ENCODE measurements around the gene GFRAL. TPM values are rescaled to one million over a fixed set of nuclear protein-coding genes. Genes with fewer than 3 reads are reported as not detected.

The GFRAL gene
- total RNA-seq, 1 experiment from 2014 or later = not detected

DNA sequence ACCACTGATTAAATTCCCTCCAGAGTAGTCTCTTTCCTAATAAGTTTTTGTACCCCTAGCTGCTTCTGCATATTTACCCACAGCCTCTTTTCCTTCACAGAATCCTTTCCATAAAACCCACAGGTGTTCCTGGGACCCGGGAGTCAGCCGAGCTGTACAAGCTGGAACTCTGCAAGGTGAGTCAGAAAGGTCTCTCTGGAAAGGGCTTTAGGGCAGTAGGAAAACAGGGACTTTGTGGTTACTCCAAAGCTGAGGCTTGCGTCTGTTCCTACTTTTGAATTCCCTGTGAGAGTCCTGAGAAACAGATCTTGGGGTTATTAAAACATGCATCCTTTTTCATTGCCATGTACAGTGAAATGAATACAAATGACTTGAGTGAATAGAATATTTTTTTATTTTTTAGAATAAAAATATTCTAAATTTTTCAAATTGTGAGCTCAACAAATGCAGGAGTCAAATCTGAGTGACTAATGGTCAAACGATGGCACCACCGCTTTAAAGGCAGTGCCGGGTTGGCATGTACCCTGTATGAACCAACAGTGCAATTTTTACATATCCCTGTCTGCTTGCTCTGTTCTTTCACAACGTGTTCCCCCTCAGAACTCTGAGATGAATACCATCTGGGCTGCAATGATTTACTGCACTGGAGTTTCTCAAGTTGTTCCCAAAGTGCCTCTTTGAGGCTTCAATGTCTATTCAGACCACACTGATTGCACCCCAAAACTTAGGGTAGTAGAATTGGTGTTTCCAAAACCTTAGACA is 78.4 kb downstream of the GFRAL start:
- Histone ChIP-seq H3K27me3 (replicated peaks; ENCODE audit: control insufficient read depth, insufficient read depth, low read length) (no peaks in the 10 kb centered on the region), H3K9me3 (no peaks in the 10 kb centered on the region), H3K4me3 (ENCODE audit: low read depth, low read length) (no peak overlapping the region), H3K36me3 (ENCODE audit: control insufficient read depth, insufficient read depth, low read length) (no peaks in the 10 kb centered on the region), H3K4me1 (no peaks in the 10 kb centered on the region)
- TF ChIP-seq, protein P1, sequence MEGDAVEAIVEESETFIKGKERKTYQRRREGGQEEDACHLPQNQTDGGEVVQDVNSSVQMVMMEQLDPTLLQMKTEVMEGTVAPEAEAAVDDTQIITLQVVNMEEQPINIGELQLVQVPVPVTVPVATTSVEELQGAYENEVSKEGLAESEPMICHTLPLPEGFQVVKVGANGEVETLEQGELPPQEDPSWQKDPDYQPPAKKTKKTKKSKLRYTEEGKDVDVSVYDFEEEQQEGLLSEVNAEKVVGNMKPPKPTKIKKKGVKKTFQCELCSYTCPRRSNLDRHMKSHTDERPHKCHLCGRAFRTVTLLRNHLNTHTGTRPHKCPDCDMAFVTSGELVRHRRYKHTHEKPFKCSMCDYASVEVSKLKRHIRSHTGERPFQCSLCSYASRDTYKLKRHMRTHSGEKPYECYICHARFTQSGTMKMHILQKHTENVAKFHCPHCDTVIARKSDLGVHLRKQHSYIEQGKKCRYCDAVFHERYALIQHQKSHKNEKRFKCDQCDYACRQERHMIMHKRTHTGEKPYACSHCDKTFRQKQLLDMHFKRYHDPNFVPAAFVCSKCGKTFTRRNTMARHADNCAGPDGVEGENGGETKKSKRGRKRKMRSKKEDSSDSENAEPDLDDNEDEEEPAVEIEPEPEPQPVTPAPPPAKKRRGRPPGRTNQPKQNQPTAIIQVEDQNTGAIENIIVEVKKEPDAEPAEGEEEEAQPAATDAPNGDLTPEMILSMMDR (IDR thresholded peaks at IDR 0.05; ENCODE audit: insufficient read depth in 1 of 2, low read depth in 1 of 2, low read length in 1 of 2, severe bottlenecking in 1 of 2, unreplicated experiment in 1 of 2) = no peak
- no peak for DNase-seq
- ChIA-PET CTCF (no interaction called here), POLR2A (no interaction called here)
- intact Hi-C loops (cut with micrococcal nuclease; ENCODE audit: unreplicated experiment) = no loop called here
- no peaks in the 10 kb centered on the region for H3K36me3 Mint-ChIP-seq (ENCODE audit: insufficient read depth, unreplicated experiment)
- H3K27ac Mint-ChIP-seq (ENCODE audit: unreplicated experiment) = no peak overlapping the region
- BruUV-seq (replicated peaks) = no TSS peak
- H3K27me3 Mint-ChIP-seq (ENCODE audit: insufficient read depth, unreplicated experiment) = no peaks in the 10 kb centered on the region
- H3K4me3 Mint-ChIP-seq (ENCODE audit: unreplicated experiment) = no peak overlapping the region
- H3K4me1 Mint-ChIP-seq (ENCODE audit: low read depth, unreplicated experiment) = no peaks in the 10 kb centered on the region
- H3K9me3 Mint-ChIP-seq (ENCODE audit: unreplicated experiment) = peaks cover 7% of the 10 kb centered on the region

DNA sequence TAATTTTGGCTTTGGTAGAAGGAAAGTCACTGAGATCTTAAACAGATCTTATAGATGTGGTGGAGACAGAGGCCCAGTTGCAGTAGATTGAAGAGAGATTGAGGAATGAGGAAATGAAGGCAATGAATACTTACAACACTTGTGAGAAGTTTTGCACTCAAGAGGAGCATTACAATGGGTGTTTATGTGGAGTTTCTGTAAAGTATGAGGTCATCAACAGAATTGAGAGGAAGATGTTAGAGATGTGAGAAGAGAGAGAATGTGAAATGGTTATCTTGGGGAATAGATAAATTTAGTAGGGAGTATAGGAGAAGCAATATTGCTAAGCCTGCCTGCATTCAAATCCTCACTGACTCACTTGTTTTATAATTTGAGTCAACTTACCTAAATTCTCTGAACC is 83.4 kb downstream of the GFRAL start:
- Histone ChIP-seq H3K4me3 (ENCODE audit: low read depth, low read length) (no peak overlapping the region), H3K27me3 (replicated peaks; ENCODE audit: control insufficient read depth, insufficient read depth, low read length) (no peaks in the 10 kb centered on the region), H3K4me1 (no peaks in the 10 kb centered on the region), H3K36me3 (ENCODE audit: control insufficient read depth, insufficient read depth, low read length) (no peaks in the 10 kb centered on the region), H3K9me3 (no peaks in the 10 kb centered on the region)
- intact Hi-C loops (cut with micrococcal nuclease; ENCODE audit: unreplicated experiment) = no loop called here
- TF ChIP-seq, protein P1 (IDR thresholded peaks at IDR 0.05; ENCODE audit: insufficient read depth in 1 of 2, low read depth in 1 of 2, low read length in 1 of 2, severe bottlenecking in 1 of 2, unreplicated experiment in 1 of 2) = no peak
- Mint-ChIP-seq H3K4me3 (ENCODE audit: unreplicated experiment) (no peak overlapping the region), H3K36me3 (ENCODE audit: insufficient read depth, unreplicated experiment) (no peaks in the 10 kb centered on the region), H3K27ac (ENCODE audit: unreplicated experiment) (no peak overlapping the region), H3K9me3 (ENCODE audit: unreplicated experiment) (peaks cover 16% of the 10 kb centered on the region), H3K27me3 (ENCODE audit: insufficient read depth, unreplicated experiment) (no peaks in the 10 kb centered on the region), H3K4me1 (ENCODE audit: low read depth, unreplicated experiment) (no peaks in the 10 kb centered on the region)
- CTCF ChIA-PET = no interaction called here
- BruUV-seq (replicated peaks) = no TSS peak
- POLR2A ChIA-PET = no interaction called here
- no peak for DNase-seq

DNA sequence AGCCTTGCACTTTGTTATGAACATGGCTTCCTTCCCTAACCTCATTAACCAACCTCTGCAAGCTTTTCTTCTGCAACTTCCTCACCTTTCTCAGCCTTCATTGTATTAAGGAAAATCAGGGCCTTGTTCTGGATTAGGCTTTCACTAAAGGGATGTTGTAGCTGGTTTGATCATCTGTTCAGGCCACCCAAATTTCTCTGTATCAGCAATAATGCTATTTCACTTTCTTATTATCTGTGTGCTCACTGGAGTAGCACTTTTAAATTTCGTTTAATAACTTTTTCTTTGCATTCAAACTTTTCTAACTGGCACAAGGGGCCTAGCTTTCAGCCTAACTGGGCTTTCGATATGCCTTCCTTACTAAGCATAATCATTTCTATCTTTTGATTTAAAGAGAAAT is 96.7 kb downstream of the GFRAL start:
- Histone ChIP-seq H3K4me1 (no peaks in the 10 kb centered on the region), H3K36me3 (ENCODE audit: control insufficient read depth, insufficient read depth, low read length) (no peaks in the 10 kb centered on the region), H3K9me3 (no peaks in the 10 kb centered on the region), H3K4me3 (ENCODE audit: low read depth, low read length) (no peak overlapping the region), H3K27me3 (replicated peaks; ENCODE audit: control insufficient read depth, insufficient read depth, low read length) (no peaks in the 10 kb centered on the region)
- H3K27ac Mint-ChIP-seq (ENCODE audit: unreplicated experiment) = no peak overlapping the region
- H3K4me1 Mint-ChIP-seq (ENCODE audit: low read depth, unreplicated experiment) = no peaks in the 10 kb centered on the region
- no TSS peak for BruUV-seq (replicated peaks)
- H3K4me3 Mint-ChIP-seq (ENCODE audit: unreplicated experiment) = no peak overlapping the region
- POLR2A ChIA-PET = no interaction called here
- H3K36me3 Mint-ChIP-seq (ENCODE audit: insufficient read depth, unreplicated experiment) = no peaks in the 10 kb centered on the region
- H3K27me3 Mint-ChIP-seq (ENCODE audit: insufficient read depth, unreplicated experiment) = no peaks in the 10 kb centered on the region
- intact Hi-C loops (cut with micrococcal nuclease; ENCODE audit: unreplicated experiment) = no loop called here
- CTCF ChIA-PET = no interaction called here
- TF ChIP-seq, protein P1 (IDR thresholded peaks at IDR 0.05; ENCODE audit: insufficient read depth in 1 of 2, low read depth in 1 of 2, low read length in 1 of 2, severe bottlenecking in 1 of 2, unreplicated experiment in 1 of 2) = no peak
- DNase-seq = no peak
- no peaks in the 10 kb centered on the region for H3K9me3 Mint-ChIP-seq (ENCODE audit: unreplicated experiment)
